HepG2 (cell line): Measurements from ENCODE around the gene SAMSN1. TPM values are rescaled to one million over a fixed set of nuclear protein-coding genes. Genes with fewer than 3 reads are reported as not detected.

Source experiments
- ATAC-seq: fragments of 200-7000 bp; cut with Tn5 transposase; 3 replicates; pipeline ENCODE4 v1.9.1; 2020; ENCODE audit warnings: mild to moderate bottlenecking, moderate library complexity
- BruUV-seq: library from RNA; stranded (reverse); fragments of 400-500 nt; replicated peaks from 2 replicates; lab custom pipeline; 2021; lab: Mats Ljungman, UMichigan
- CTCF ChIA-PET: fragments of 300-600 bp; formaldehyde crosslinking; extraction: SDS; loops from one replicate; lab custom pipeline; 2021; ENCODE audit warnings: low total read pairs, inconsistent platforms, low intra/inter-chr PET ratio; lab: Yijun Ruan, JAX
- POLR2A ChIA-PET: fragments of 350-600 bp; sonication (Branson Sonifier 250); formaldehyde crosslinking; loops from one replicate; lab custom pipeline; 2020; ENCODE audit warnings: antibody characterized with exemption, inconsistent platforms; lab: Yijun Ruan, JAX
- DNase-seq: peaks from one replicate; pipeline ENCODE4 v3.0.0-alpha.2; 2015; ENCODE audit warnings: low spot score
- FAIRE-seq: peaks from 3 replicates; lab custom pipeline; 2011; peaks lifted over from hg19 to GRCh38; lab: Jason Lieb, UNC
- H2AFZ ChIP-seq: one replicate; pipeline ENCODE4 v1.6.1; 2011; ENCODE audit warnings: low read length, inconsistent platforms
- H3K27ac ChIP-seq: fragments of 300-600 bp; 3 replicates; pipeline ENCODE4 v1.8.0; 2011; ENCODE audit warnings: mixed run types, mild to moderate bottlenecking, mixed read lengths, low read length, inconsistent platforms; ENCODE audit not compliant: insufficient read depth; ENCODE audit errors: extremely low read length
- H3K27me3 ChIP-seq, 2 experiments: fragments of 200-600 bp in 1 of 2; 2 replicates in 1 of 2; 3 replicates in 1 of 2; pipeline versions ENCODE4 v1.6.0 to v1.8.0; 2011; ENCODE audit warnings: low read length in 2 of 2, mild to moderate bottlenecking in 2 of 2, moderate library complexity in 2 of 2, inconsistent platforms in 1 of 2; ENCODE audit not compliant: insufficient read depth in 2 of 2, control insufficient read depth in 1 of 2
- H3K36me3 ChIP-seq, 2 experiments: fragments of 200-600 bp in 1 of 2; replicated peaks in 1 of 2; 2 replicates in 1 of 2; 3 replicates in 1 of 2; pipeline versions ENCODE4 v1.5.1 to v1.8.0; 2011; ENCODE audit warnings: low read length in 2 of 2, inconsistent platforms in 1 of 2; ENCODE audit not compliant: insufficient read depth in 2 of 2, control insufficient read depth in 1 of 2
- H3K4me1 ChIP-seq: 2 replicates; pipeline ENCODE4 v1.5.1; 2012; ENCODE audit warnings: low read length, inconsistent platforms; ENCODE audit not compliant: insufficient read depth
- H3K4me2 ChIP-seq: 2 replicates; pipeline ENCODE4 v1.6.0; 2011; ENCODE audit warnings: low read depth, low read length, inconsistent platforms
- H3K4me3 ChIP-seq, 3 experiments: fragments of 200-600 bp in 1 of 3; sonication (generic), shearing (Covaris generic) in 1 of 3; replicated peaks in 1 of 3; 2 replicates each; pipeline ENCODE4 v1.5.1; 2011 to 2016; ENCODE audit warnings: low read length in 3 of 3, inconsistent platforms in 2 of 3, low read depth in 2 of 3, mild to moderate bottlenecking in 2 of 3, control low read depth in 1 of 3, mixed read lengths in 1 of 3; ENCODE audit not compliant: insufficient read depth in 1 of 3
- H3K79me2 ChIP-seq: one replicate; pipeline ENCODE4 v1.6.1; 2011; ENCODE audit warnings: low read length, inconsistent platforms; ENCODE audit not compliant: insufficient read depth
- H3K9ac ChIP-seq: 2 replicates; pipeline ENCODE4 v1.6.0; 2011; ENCODE audit warnings: mild to moderate bottlenecking, low read depth, low read length, inconsistent platforms; ENCODE audit not compliant: insufficient read depth
- H3K9me3 ChIP-seq: 2 replicates; pipeline ENCODE4 v1.5.1; 2012; ENCODE audit warnings: mild to moderate bottlenecking, low read length
- H4K20me1 ChIP-seq: 2 replicates; pipeline ENCODE4 v1.6.0; 2011; ENCODE audit warnings: inconsistent platforms, mild to moderate bottlenecking, low read length, moderate library complexity; ENCODE audit not compliant: insufficient read depth
- FOXA1 ChIP-seq, 2 experiments: fragments of 450-650 bp in 1 of 2; sonication (generic) in 1 of 2; formaldehyde crosslinking in 1 of 2; IDR thresholded peaks; 2 replicates each; pipeline versions ENCODE4 v1.4.0 to v1.6.1; 2016 to 2020; ENCODE audit warnings: missing genetic modification reagents in 1 of 2
- MAFK ChIP-seq, 2 experiments: IDR thresholded peaks in 1 of 2; conservative IDR thresholded peaks in 1 of 2; 2 replicates each; pipeline ENCODE4 v1.6.1; 2011; ENCODE audit warnings: improper control_type of control experiment in 2 of 2, low read length in 2 of 2
- WGBS: methylation state at CpG from one replicate; pipeline ENCODE4 v1.1.6; 2017; ENCODE audit warnings: low lambda C conversion rate; 5-methylcytosine and 5-hydroxymethylcytosine counted together
- in situ Hi-C: cut with HindIII; loops from 2 replicates; pipeline ENCODE4 v1.10.0; 2017; ENCODE audit warnings: low pct_unique_long_range_greater_than_20kb; ENCODE audit not compliant: extremely low pct_ligation_motif_present
- intact Hi-C: fragments of 100-400 bp; cut with micrococcal nuclease; formaldehyde crosslinking; loops from one replicate; pipeline ENCODE4 v1.10.0; 2022; ENCODE audit not compliant: unreplicated experiment
- polyA plus RNA-seq, 8 experiments: library from polyadenylated mRNA; depleted of rRNA in 3 of 8; stranded (reverse) in 7 of 8; unstranded in 1 of 8; fragments of >200 nt; fragmentation: Illumina TruSeq in 4 of 8; extraction: Trizol in 4 of 8; gene quantifications; 2 replicates each; pipeline versions ENCODE4 v1.2.1 to v1.2.3, GENCODE V29; 2011 to 2016; ENCODE audit warnings: low read depth in 4 of 8, missing spikeins in 1 of 8, mixed read lengths in 1 of 8; ENCODE audit not compliant: insufficient read depth in 1 of 8
- total RNA-seq, 5 experiments: library from RNA; depleted of rRNA; stranded (reverse); fragments of >200 nt; fragmentation: Illumina TruSeq; extraction: Trizol; gene quantifications; 2 replicates each; pipeline ENCODE4 v1.2.3, GENCODE V29; 2016; ENCODE audit warnings: low read depth in 1 of 5
- TF ChIP-seq, protein P1 (sequence below): sonication (generic); formaldehyde crosslinking; IDR thresholded peaks from 2 replicates; pipeline ENCODE4 v1.5.1; 2020; ENCODE audit warnings: missing genetic modification reagents, mild to moderate bottlenecking, borderline replicate concordance

SAMSN1 gene
- total and polyA plus RNA-seq, 2 of the 13 experiments (the other 11 are each of a cell fraction or from before 2014, with no cell fraction given) = 0.09 TPM; not detected in 1

DNA sequence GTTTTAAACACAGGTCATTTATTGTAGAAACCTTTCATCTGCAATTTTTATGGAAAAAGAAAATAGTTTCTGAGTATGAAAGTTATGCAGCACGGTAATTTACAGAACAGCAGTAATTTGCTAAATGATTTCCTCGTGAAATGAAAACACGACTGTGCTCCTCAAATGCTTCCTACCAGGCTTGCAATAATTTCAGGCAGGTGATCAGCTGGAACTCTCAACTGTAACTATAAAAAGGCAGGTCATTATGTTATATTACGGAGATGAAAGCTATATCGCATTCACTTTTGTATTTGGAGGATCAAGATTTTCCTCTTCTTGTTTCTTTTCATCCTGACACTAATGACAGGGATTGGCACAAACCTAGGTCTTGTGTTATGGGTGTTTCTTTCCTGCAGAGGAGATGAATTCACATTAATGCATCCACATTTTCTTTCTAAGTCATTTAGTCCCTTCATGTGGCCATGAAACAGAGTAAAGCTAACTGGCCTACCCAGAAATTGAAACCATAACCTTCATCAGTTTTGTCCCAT, 57.4 kb downstream of the SAMSN1 start:
- H3K9me3 ChIP-seq = no peaks in the 10 kb centered on the region
- DNase-seq (no peak), FAIRE-seq (no peak), ATAC-seq (no peak)
- H4K20me1 ChIP-seq = no peaks in the 10 kb centered on the region
- WGBS = 16% methylated on average over 5 of the region's 5 CpGs
- no peak overlapping the region for H2AFZ ChIP-seq
- no peak overlapping the region for H3K27ac ChIP-seq
- H3K4me3 ChIP-seq = no peak overlapping the region
- BruUV-seq = no TSS peak
- H3K9ac ChIP-seq = no peak overlapping the region
- intact Hi-C loops (no loop called here), in situ Hi-C loops (no loop called here)
- ChIA-PET POLR2A (no interaction called here), CTCF (no interaction called here)
- no peak overlapping the region for H3K4me2 ChIP-seq
- H3K36me3 ChIP-seq = no peaks in the 10 kb centered on the region
- no peaks in the 10 kb centered on the region for H3K79me2 ChIP-seq
- TF ChIP-seq, protein P1, sequence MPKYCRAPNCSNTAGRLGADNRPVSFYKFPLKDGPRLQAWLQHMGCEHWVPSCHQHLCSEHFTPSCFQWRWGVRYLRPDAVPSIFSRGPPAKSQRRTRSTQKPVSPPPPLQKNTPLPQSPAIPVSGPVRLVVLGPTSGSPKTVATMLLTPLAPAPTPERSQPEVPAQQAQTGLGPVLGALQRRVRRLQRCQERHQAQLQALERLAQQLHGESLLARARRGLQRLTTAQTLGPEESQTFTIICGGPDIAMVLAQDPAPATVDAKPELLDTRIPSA (CRISPR knock-in tag) = no peak
- H3K4me1 ChIP-seq = no peaks in the 10 kb centered on the region
- H3K27me3 ChIP-seq = no peaks in the 10 kb centered on the region

DNA sequence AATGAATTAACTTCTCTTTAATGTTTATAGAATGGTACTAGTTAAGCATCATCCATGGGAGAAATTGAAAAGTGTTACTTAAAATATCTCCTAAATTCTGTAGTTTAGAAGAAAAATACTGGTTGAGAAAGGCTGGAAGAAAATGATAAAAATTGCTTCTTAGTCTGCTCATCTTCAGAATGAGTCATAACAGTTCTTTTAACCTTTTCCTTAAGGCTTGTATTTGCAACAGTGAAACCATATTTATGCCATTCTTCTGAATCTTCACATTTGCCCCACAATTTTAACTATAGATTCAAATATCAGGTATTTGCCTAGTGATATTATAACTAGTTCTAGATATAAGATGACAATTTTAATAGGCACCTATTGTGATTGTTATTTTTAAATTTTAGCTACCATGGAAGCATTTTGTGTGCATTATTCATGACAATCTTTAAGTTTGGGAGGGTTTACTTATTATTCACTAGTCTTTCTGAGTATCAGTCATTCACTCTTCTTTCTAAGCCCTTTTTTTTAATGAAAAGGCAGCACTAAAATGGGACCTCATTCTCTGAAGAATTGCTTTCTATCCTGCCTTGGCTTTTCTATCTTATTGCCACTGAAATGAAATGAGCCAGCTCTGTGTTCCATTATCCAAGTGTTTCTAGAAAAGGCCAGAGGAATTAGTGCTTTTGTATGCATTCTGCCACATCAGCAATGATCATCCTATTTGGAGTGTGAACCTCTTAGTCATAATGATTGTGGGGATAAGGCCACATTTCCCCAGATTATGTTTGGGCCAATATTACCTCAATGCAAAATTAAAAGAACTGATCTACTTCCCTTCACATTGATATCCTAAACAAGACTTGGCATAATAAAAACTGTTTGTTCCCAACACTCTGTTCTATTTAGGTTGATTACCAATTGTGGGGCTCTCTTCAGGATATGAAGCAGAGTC, 58.4 kb downstream of the SAMSN1 start:
- TF ChIP-seq FOXA1 (IDR thresholded peaks at IDR 0.05) (no peak), FOXA1 (CRISPR knock-in tag; IDR thresholded peaks at IDR 0.05) (no peak), MAFK (conservative IDR thresholded peaks at IDR 0.05 in 1 of 2, IDR thresholded peaks at IDR 0.05 in 1 of 2; ENCODE audit: low read length in 2 of 2) (0 out of 4 replicates have a peak, but pooled peaks of 1 of the 2 experiments have one; percentile 17)
- in situ Hi-C loops (no loop called here), intact Hi-C loops (no loop called here)
- Histone ChIP-seq H3K79me2 (no peaks in the 10 kb centered on the region), H2AFZ (no peak overlapping the region), H3K4me1 (no peaks in the 10 kb centered on the region), H3K4me3 (no peak overlapping the region), H3K9me3 (no peaks in the 10 kb centered on the region), H4K20me1 (no peaks in the 10 kb centered on the region), H3K9ac (no peak overlapping the region), H3K27me3 (no peaks in the 10 kb centered on the region; a peak in 1 of 5 replicates), H3K27ac (no peak overlapping the region), H3K4me2 (no peak overlapping the region), H3K36me3 (no peaks in the 10 kb centered on the region)
- ATAC-seq (no peak), FAIRE-seq (no peak), DNase-seq (no peak)
- no TSS peak for BruUV-seq
- CTCF ChIA-PET = no interaction called here
- POLR2A ChIA-PET = no interaction called here
